ENCODE measurements around the gene PACSIN1.

PACSIN1 gene

DNA sequence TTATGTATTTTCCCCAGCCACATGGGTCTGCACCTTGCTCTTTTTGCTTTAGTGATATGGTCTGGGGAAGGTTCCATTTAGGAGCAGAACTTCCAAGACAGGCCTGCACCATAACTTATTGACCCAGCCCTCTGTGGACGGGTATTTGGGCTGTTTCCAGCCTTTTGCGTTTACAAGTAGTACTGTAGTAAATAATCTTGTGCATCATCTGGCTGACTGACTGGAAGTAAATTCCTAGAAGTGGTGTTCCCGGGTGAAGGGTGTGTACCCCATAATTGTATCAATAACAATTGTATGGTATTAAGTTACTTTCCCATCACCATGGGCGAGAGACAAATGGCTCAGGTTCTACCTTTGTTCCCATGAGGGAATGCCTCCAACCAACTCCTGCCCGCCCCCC is 58.6 kb downstream of the PACSIN1 start (continued):
- TF ChIP-seq GLIS3 (CRISPR knock-in tag; IDR thresholded peaks at IDR 0.05) (no peak), OSR1 (CRISPR knock-in tag; IDR thresholded peaks at IDR 0.05) (no peak), SNAI2 (CRISPR knock-in tag; IDR thresholded peaks at IDR 0.05) (no peak), ARNTL (CRISPR knock-in tag; IDR thresholded peaks at IDR 0.05; ENCODE audit: borderline replicate concordance, low read depth) (no peak), TCF4 (CRISPR knock-in tag; IDR thresholded peaks at IDR 0.05; ENCODE audit: borderline replicate concordance) (no peak)
- TF ChIP-seq, protein P1, sequence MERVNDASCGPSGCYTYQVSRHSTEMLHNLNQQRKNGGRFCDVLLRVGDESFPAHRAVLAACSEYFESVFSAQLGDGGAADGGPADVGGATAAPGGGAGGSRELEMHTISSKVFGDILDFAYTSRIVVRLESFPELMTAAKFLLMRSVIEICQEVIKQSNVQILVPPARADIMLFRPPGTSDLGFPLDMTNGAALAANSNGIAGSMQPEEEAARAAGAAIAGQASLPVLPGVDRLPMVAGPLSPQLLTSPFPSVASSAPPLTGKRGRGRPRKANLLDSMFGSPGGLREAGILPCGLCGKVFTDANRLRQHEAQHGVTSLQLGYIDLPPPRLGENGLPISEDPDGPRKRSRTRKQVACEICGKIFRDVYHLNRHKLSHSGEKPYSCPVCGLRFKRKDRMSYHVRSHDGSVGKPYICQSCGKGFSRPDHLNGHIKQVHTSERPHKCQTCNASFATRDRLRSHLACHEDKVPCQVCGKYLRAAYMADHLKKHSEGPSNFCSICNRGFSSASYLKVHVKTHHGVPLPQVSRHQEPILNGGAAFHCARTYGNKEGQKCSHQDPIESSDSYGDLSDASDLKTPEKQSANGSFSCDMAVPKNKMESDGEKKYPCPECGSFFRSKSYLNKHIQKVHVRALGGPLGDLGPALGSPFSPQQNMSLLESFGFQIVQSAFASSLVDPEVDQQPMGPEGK (CRISPR knock-in tag; IDR thresholded peaks at IDR 0.05; ENCODE audit: borderline replicate concordance), result no peak

DNA sequence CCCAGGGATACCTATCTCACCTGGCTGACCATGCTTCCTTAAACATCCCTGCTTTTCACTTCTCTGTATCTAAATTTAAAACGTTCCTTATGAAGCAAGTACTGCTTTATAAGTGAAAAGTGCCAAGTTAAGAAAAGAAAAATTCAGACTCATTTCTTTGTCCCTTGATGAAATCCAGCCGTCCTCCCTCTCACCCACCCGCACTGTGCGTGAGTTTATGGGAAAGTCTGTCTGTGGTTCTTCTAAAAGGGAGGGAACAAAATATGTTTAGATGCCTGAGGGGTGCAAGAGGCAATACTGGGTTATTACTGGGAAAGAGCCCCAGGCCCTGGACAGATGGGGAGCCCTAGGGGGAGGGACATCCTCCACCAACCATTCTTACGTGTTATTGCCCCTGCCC is 59.1 kb downstream of the PACSIN1 start:
- ATAC-seq, result no peak
- TF ChIP-seq SNAI2 (CRISPR knock-in tag; IDR thresholded peaks at IDR 0.05) (no peak), OSR1 (CRISPR knock-in tag; IDR thresholded peaks at IDR 0.05) (no peak), ESRRG (CRISPR knock-in tag; IDR thresholded peaks at IDR 0.05) (no peak), RARB (CRISPR knock-in tag; IDR thresholded peaks at IDR 0.05) (no peak), ZFP30 (CRISPR knock-in tag; IDR thresholded peaks at IDR 0.05) (no peak), TCF4 (CRISPR knock-in tag; IDR thresholded peaks at IDR 0.05; ENCODE audit: borderline replicate concordance) (no peak)
- TF ChIP-seq, protein P2, sequence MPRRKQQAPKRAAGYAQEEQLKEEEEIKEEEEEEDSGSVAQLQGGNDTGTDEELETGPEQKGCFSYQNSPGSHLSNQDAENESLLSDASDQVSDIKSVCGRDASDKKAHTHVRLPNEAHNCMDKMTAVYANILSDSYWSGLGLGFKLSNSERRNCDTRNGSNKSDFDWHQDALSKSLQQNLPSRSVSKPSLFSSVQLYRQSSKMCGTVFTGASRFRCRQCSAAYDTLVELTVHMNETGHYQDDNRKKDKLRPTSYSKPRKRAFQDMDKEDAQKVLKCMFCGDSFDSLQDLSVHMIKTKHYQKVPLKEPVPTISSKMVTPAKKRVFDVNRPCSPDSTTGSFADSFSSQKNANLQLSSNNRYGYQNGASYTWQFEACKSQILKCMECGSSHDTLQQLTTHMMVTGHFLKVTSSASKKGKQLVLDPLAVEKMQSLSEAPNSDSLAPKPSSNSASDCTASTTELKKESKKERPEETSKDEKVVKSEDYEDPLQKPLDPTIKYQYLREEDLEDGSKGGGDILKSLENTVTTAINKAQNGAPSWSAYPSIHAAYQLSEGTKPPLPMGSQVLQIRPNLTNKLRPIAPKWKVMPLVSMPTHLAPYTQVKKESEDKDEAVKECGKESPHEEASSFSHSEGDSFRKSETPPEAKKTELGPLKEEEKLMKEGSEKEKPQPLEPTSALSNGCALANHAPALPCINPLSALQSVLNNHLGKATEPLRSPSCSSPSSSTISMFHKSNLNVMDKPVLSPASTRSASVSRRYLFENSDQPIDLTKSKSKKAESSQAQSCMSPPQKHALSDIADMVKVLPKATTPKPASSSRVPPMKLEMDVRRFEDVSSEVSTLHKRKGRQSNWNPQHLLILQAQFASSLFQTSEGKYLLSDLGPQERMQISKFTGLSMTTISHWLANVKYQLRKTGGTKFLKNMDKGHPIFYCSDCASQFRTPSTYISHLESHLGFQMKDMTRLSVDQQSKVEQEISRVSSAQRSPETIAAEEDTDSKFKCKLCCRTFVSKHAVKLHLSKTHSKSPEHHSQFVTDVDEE (CRISPR knock-in tag; IDR thresholded peaks at IDR 0.05), result no peak
- TF ChIP-seq, protein P3, sequence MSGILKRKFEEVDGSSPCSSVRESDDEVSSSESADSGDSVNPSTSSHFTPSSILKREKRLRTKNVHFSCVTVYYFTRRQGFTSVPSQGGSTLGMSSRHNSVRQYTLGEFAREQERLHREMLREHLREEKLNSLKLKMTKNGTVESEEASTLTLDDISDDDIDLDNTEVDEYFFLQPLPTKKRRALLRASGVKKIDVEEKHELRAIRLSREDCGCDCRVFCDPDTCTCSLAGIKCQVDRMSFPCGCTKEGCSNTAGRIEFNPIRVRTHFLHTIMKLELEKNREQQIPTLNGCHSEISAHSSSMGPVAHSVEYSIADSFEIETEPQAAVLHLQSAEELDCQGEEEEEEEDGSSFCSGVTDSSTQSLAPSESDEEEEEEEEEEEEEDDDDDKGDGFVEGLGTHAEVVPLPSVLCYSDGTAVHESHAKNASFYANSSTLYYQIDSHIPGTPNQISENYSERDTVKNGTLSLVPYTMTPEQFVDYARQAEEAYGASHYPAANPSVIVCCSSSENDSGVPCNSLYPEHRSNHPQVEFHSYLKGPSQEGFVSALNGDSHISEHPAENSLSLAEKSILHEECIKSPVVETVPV (CRISPR knock-in tag; IDR thresholded peaks at IDR 0.05), result no peak

DNA sequence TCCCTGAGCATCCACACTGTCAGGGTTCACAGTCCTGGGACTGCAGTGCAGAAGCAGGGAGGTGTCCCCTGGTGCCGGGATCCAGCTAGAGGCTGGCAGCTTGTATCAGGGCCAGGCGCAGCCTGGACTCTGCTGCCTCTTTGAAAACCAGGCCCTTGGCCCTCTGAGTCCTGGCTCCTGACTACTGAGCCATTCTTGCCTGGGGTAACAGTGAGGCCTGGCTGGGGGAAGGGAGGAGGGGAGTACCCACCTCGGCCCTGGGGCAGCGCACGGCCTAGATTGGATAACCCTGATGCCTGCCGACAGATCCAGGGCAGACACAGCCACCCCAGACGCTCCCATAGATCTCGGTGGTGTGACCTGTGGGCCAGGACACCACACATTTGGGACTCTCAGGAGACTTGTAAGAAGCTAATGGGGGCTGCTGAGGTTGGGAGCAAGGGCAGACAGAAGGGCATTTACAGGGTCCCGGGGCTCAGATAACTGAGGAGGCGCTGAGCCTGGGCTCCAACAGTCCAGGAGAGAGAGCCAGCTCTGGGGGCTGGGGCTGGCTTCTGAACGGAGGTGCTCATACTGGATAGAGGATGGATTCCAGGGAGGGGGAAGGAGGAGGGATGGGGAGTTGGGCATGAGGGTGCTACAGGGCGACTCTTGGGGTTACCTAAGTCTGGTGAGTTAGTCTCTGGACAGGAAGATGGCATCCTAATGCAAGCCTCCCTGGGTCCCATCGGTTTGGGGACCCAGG is 59.7 kb downstream of the PACSIN1 start:
- TF ChIP-seq RARB (CRISPR knock-in tag; IDR thresholded peaks at IDR 0.05) (no peak), ZFP30 (CRISPR knock-in tag; IDR thresholded peaks at IDR 0.05) (no peak), ZNF565 (CRISPR knock-in tag; conservative IDR thresholded peaks at IDR 0.05; ENCODE audit: low read depth) (no peak), CSDC2 (CRISPR knock-in tag; IDR thresholded peaks at IDR 0.05) (no peak)
- ATAC-seq, result no peak

DNA sequence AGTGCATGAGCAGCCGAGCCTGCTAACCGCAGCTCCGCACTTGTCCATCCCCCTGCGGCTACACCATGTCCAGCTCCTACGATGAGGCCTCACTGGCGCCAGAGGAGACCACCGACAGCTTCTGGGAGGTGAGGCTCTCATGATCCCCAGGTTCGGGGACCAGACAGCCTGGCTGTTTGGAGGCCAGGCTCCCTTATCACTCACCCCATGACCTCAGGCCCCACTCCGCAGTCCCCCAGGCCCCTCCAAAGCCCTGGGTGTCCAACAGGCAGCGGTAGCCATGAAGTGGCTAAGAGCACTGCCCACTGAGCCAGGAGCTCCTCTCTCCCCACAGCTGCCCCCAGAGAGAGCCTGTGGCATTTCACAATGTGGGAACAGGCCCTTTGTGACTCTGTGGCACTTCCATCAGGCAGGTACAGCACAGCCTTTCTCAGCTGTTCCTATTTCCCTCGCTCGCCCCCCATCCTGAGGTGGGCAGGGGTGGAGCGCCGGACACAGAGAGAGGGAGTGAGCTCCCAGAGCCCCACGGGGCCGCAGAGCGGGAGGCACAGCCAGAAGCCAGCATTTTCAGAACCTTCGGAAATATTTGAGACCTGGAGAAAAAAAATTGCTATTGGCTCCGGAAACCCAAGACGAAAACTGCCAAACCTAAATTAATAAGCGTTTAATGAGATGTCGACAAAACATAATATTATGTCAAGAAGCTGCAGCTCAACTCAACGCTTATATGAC is 60.5 kb downstream of the PACSIN1 start:
- no peak for TF ChIP-seq ISL1 (CRISPR knock-in tag; IDR thresholded peaks at IDR 0.05)
- TF ChIP-seq SNAI2 (CRISPR knock-in tag; IDR thresholded peaks at IDR 0.05), result no peak
- TF ChIP-seq TCF4 (CRISPR knock-in tag; IDR thresholded peaks at IDR 0.05; ENCODE audit: borderline replicate concordance), result no peak
- TF ChIP-seq BACH2 (CRISPR knock-in tag; IDR thresholded peaks at IDR 0.05; ENCODE audit: borderline replicate concordance), result no peak
- TF ChIP-seq CSDC2 (CRISPR knock-in tag; IDR thresholded peaks at IDR 0.05), result no peak
- no peak for TF ChIP-seq ESRRG (CRISPR knock-in tag; IDR thresholded peaks at IDR 0.05)
- TF ChIP-seq, protein P2 (CRISPR knock-in tag; IDR thresholded peaks at IDR 0.05), result no peak
- no peak for TF ChIP-seq ZNF8 (CRISPR knock-in tag; IDR thresholded peaks at IDR 0.05)
- TF ChIP-seq, protein P4, sequence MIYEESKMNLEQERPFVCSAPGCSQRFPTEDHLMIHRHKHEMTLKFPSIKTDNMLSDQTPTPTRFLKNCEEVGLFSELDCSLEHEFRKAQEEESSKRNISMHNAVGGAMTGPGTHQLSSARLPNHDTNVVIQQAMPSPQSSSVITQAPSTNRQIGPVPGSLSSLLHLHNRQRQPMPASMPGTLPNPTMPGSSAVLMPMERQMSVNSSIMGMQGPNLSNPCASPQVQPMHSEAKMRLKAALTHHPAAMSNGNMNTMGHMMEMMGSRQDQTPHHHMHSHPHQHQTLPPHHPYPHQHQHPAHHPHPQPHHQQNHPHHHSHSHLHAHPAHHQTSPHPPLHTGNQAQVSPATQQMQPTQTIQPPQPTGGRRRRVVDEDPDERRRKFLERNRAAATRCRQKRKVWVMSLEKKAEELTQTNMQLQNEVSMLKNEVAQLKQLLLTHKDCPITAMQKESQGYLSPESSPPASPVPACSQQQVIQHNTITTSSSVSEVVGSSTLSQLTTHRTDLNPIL (CRISPR knock-in tag; IDR thresholded peaks at IDR 0.05; ENCODE audit: low read depth), result no peak
- TF ChIP-seq RARB (CRISPR knock-in tag; IDR thresholded peaks at IDR 0.05), result no peak
- no peak for TF ChIP-seq ZC3H10 (CRISPR knock-in tag; IDR thresholded peaks at IDR 0.05)
- no peak for TF ChIP-seq ZFP3 (CRISPR knock-in tag; IDR thresholded peaks at IDR 0.05)
- no peak for TF ChIP-seq ZFP30 (CRISPR knock-in tag; IDR thresholded peaks at IDR 0.05)
- TF ChIP-seq, protein P3 (CRISPR knock-in tag; IDR thresholded peaks at IDR 0.05), result no peak
- TF ChIP-seq GLIS3 (CRISPR knock-in tag; IDR thresholded peaks at IDR 0.05), result no peak
- no peak for TF ChIP-seq ARNTL (CRISPR knock-in tag; IDR thresholded peaks at IDR 0.05; ENCODE audit: borderline replicate concordance, low read depth)
- TF ChIP-seq ZNF70 (CRISPR knock-in tag; IDR thresholded peaks at IDR 0.05), result no peak
- no peak for ATAC-seq

Data from SK-N-SH treated with all-trans-retinoic acid at 6 μM for 48 hours (cell line).